ENCODE measurements around the gene ITPRIP. TPM values are rescaled to one million over a fixed set of nuclear protein-coding genes. Genes with fewer than 3 reads are reported as not detected.
A peak's percentile ranks its signal among the peaks of the same experiment; 100 is the strongest.

The ITPRIP gene
- total RNA-seq, 1 donor from 2014 or later, result 19.9 TPM

DNA sequence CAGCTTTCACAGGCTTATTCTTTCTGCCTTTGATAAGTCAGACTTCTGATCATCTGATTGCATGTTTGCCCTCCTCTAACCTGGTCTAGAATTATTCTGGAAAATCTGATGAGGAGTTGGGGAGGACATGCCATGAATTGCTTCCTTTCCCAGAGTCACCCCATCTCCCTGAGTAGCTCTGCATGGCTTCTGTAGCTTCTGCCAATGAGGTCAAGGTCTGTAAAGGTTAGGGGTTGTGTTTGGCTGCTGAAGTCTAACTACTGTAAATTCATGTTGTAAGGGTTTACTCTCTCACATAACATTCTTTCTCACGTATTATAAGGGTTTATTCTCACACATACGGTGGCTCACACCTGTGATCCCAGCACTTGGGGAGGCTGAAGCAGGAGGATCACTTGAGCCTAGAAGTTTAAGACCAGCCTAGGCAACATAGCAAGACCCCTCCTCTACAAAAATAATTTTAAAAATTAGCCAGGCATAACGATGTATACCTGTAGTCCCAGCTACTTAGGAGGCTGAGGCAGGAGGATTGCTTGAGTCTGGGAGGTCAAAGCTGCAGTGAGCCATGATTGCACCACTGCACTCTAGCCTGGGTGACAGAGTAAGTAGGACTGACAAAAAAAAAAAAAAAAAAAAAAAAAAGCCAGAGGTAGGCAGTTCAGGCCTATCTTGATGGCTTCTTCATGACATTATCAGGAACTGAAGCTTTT, 58.6 kb downstream of the ITPRIP start:
- Mint-ChIP-seq H3K27me3 (peaks cover 12% of the 10 kb centered on the region), H3K9me3 (no peaks in the 10 kb centered on the region), H3K4me1 (ENCODE audit: unreplicated experiment) (no peaks in the 10 kb centered on the region), H3K4me3 (no peak overlapping the region), H3K27ac (no peak overlapping the region), H3K36me3 (no peaks in the 10 kb centered on the region)
- TF ChIP-seq, protein P1, sequence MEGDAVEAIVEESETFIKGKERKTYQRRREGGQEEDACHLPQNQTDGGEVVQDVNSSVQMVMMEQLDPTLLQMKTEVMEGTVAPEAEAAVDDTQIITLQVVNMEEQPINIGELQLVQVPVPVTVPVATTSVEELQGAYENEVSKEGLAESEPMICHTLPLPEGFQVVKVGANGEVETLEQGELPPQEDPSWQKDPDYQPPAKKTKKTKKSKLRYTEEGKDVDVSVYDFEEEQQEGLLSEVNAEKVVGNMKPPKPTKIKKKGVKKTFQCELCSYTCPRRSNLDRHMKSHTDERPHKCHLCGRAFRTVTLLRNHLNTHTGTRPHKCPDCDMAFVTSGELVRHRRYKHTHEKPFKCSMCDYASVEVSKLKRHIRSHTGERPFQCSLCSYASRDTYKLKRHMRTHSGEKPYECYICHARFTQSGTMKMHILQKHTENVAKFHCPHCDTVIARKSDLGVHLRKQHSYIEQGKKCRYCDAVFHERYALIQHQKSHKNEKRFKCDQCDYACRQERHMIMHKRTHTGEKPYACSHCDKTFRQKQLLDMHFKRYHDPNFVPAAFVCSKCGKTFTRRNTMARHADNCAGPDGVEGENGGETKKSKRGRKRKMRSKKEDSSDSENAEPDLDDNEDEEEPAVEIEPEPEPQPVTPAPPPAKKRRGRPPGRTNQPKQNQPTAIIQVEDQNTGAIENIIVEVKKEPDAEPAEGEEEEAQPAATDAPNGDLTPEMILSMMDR (conservative IDR thresholded peaks at IDR 0.05), result no peak
- DNase-seq (ENCODE audit: extremely low spot score, unreplicated experiment), result no peak

DNA sequence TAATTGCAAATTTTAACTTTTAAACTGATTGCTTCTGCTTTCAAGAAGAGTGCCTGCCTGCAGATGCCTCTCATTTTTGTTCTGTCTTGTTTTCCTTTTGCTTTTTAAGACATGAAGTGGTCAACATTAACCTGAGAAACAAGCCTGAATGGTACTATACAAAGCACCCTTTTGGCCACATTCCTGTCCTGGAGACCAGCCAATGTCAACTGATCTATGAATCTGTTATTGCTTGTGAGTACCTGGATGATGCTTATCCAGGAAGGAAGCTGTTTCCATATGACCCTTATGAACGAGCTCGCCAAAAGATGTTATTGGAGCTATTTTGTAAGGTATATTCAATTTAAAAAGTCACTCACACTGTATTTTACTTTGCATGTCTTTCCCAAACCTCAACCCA, 60.5 kb downstream of the ITPRIP start:
- no peak for DNase-seq (ENCODE audit: extremely low spot score, unreplicated experiment)
- H3K4me1 Mint-ChIP-seq (ENCODE audit: unreplicated experiment), result no peaks in the 10 kb centered on the region
- H3K27me3 Mint-ChIP-seq, result peaks cover 24% of the 10 kb centered on the region
- no peaks in the 10 kb centered on the region for H3K36me3 Mint-ChIP-seq
- TF ChIP-seq, protein P1 (conservative IDR thresholded peaks at IDR 0.05), result no peak
- no peaks in the 10 kb centered on the region for H3K9me3 Mint-ChIP-seq
- no peak overlapping the region for H3K4me3 Mint-ChIP-seq
- H3K27ac Mint-ChIP-seq, result no peak overlapping the region

DNA sequence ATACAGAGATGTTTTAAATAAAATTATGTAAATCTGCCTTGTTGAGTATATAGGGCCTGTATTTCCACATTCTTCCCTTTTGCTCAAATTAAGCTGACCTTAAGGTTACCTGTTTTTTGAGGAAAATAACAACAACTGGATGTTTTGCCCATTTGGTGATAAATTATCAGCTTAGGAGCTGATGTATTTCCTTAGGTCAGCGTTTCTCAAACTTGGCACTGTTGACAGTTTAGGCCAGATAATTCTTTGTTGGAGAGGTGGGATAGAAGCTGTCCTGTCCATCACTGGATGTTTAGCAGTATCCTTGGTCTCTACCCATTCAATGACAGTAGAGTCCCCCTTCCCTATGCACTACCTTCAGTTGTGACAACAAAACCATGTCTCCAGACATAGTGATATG, 62.1 kb downstream of the ITPRIP start:
- TF ChIP-seq, protein P1 (conservative IDR thresholded peaks at IDR 0.05), result no peak
- Mint-ChIP-seq H3K4me1 (ENCODE audit: unreplicated experiment) (no peaks in the 10 kb centered on the region), H3K27me3 (peaks cover 20% of the 10 kb centered on the region), H3K9me3 (no peaks in the 10 kb centered on the region), H3K4me3 (no peak overlapping the region), H3K27ac (no peak overlapping the region), H3K36me3 (no peaks in the 10 kb centered on the region)
- no peak for DNase-seq (ENCODE audit: extremely low spot score, unreplicated experiment)

DNA sequence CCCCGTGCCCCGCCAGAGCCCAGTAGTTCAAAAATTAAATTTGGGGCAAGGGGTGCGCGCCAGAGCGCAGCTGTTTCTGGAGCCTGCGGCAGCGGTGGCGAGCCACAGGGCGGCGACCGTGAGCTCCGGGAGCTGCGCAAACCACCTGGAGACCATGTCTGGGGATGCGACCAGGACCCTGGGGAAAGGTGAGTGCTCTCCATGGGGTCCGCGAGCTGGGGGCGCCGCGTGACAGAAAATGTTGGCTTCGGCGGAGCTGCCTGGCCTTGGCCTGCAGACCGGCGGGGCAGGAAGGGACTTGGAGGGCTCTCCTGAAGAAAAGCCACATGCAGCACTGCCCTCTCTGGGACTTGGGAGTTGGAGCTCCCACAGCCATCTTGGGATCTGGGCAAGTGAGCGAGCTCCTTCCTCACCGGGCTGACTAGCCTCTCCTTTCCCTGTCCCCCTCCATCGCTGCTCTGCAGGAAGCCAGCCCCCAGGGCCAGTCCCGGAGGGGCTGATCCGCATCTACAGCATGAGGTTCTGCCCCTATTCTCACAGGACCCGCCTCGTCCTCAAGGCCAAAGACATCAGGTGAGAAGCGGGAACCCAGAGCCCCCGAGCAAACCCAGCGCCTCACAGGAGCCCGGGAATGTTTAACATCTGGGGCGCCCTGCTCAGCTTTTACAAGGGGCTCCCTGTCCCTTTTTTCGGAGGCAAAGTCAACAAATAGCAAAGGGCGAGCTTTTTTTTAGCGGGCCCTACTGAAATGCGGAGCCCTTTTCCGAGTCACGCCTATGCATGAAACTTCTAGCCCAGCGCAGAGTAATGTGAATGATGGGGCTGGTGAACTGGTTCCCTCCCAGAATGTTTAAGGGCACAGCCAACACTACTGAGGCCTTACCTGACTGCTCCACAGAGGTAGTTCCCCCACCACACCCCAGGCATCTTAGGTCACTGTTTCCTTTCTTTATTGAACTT, 63.2 kb downstream of the ITPRIP start:
- Mint-ChIP-seq H3K27ac (no peak overlapping the region), H3K4me3 (peak overlapping the region; percentile 59), H3K27me3 (peaks cover 20% of the 10 kb centered on the region), H3K9me3 (no peaks in the 10 kb centered on the region), H3K36me3 (no peaks in the 10 kb centered on the region), H3K4me1 (ENCODE audit: unreplicated experiment) (no peaks in the 10 kb centered on the region)
- no peak for DNase-seq (ENCODE audit: extremely low spot score, unreplicated experiment)
- TF ChIP-seq, protein P1 (conservative IDR thresholded peaks at IDR 0.05), result peak; percentile 84

DNA sequence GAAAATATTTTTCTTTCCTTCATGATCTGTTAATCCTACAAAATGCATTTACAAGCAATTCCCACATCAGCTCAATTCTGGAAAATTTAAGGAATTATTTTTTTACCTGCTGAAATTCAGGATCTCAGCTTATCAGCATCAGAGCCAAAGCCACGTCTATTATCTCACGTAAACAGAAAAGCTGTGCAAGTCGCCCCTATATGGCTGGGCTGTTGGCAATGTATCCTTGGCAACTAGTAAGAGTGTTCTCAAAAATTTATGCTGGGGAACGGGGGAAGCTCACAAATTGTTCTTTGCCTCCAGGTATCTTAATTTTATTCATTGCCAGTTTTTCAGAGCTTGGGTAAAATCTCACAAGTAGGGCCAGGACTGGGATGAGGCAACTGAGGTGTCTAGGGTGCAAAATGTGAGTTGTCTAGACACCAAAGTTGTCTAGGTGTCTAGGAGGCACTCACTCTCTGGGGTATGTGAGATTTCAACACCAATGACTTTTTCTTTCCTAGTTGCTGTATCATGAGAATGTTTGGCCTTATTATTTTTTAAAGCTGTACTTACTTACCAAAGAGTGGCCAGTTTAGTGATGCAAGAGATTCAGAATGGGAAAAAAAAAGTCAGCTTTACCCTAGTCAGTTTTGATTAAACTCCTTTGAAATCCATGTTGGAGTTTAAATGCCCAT, 64.2 kb downstream of the ITPRIP start:
- Mint-ChIP-seq H3K27me3 (peaks cover 20% of the 10 kb centered on the region), H3K4me3 (peak overlapping the region; percentile 59), H3K4me1 (ENCODE audit: unreplicated experiment) (no peaks in the 10 kb centered on the region), H3K9me3 (no peaks in the 10 kb centered on the region), H3K36me3 (no peaks in the 10 kb centered on the region), H3K27ac (no peak overlapping the region)
- TF ChIP-seq, protein P1 (conservative IDR thresholded peaks at IDR 0.05), result no peak
- DNase-seq (ENCODE audit: extremely low spot score, unreplicated experiment), result no peak

All from type B pancreatic cell (in vitro differentiated cells).